Activated CD8-positive, alpha-beta memory T cell treated with anti-CD3 and anti-CD28 coated beads, Interleukin-2, amount 50 U/mL, for 24 hours (primary cell): Measurements from ENCODE around the gene PLEKHA7.
"Not testable (repeated sequence)": the region's sequence is repeated elsewhere in the genome, so short reads cannot be mapped to it uniquely, and the experiment has no call there.

Experiments
- DNase-seq: peaks from one replicate; pipeline ENCODE4 v3.0.0-alpha.2; 2020; ENCODE audit errors: extremely low read depth

Gene PLEKHA7

DNA sequence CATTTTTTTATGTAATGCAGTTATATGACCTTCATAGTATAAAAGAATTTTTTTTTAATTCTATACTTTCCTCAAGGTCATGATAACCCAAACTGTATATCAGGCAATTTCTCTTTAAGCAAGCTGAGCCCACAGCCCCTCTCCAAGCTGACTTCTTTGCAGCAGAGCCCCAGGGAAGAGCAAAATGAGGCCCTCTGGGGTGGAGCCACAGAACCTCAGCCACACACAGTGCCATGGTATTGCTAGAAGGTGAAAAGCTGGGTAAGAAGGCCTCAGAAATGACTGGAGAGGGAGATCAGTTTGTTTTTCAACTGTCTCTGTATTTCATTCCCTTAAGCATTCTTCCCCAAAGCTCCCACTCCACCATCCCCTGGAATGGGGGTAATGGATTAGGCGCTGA, 108.8 kb downstream of the PLEKHA7 start:
- DNase-seq = no peak

DNA sequence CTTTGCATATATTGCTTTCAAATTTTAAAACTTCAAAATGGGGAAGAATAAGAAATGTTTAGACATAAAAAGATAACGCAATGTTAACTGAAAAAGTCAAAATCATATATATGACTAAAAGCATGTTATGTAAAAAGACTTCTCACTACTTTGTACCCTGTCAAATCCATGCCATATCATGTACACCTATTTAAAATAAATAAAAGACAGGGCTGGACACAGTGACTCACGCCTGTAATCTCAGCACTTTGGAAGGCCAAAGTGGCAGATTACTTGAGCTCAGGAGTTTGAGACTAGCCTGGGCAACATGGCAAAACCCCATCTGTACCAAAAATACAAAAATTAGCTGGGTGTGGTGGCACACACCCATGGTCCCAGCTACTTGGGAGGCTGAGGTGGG, 109.5 kb downstream of the PLEKHA7 start:
- DNase-seq = not testable (repeated sequence)

DNA sequence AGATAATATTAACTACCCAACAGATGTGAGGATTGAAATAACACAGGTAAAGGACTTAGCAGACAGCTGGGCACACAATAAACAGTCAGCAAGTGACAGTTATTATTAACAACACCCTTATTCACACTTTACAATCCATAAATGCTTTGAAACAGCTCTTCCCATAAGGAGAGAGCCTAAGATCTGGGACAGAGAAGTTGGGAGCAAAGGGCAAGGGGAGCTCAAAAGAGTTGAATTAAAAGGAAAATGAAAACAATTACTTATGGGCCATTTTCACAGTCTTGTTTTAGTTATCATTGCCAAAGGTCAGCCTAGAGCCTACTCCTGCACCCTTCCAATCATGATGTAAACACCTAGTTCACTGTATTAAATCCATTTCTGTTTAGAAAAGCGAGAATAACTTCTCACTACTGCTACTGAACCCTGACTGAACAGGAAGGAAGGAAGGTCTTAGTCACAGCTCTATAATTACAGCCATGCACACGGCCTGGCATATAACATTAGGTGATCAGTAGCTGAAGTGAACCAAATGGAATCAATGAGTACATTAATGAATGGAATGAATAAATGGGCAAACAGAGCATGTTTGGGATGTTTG, 111.3 kb downstream of the PLEKHA7 start:
- no peak for DNase-seq

DNA sequence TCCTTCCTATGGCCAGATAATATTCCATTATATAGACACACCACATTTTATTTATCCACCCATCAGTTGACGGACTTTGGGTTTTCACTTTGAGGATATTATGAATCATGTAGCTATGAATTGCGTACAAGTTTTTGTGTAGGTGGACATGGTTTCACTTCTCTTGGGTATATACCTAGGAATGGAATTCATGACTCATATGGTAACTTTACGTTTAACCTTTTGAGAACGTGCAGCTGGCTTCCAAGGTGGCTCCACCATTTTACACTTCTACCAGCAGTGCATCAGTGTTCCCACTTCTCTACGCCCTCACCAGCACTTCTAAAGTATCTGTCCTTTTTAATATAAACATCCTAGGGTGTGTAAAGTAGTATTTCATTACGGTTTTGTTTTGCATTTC, 112.0 kb downstream of the PLEKHA7 start:
- no peak for DNase-seq

DNA sequence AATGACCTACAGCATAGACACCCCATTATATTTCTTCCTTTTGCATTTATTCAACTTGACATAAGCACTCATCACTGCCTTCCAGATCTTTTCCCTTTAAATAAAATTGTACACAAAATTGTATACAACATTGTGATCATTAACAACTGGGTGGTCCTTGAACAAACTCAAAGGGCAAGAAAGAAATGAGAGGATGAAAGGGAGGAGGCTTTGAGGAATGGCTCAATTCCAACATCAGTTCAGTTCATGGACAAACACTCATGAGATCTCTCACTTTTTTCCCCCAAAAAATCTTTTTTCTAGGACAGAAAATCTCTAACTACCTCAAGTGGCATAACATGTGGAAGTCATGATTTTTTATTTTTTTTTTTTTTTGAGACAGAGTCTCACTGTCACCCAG, 113.7 kb downstream of the PLEKHA7 start:
- no peak for DNase-seq

DNA sequence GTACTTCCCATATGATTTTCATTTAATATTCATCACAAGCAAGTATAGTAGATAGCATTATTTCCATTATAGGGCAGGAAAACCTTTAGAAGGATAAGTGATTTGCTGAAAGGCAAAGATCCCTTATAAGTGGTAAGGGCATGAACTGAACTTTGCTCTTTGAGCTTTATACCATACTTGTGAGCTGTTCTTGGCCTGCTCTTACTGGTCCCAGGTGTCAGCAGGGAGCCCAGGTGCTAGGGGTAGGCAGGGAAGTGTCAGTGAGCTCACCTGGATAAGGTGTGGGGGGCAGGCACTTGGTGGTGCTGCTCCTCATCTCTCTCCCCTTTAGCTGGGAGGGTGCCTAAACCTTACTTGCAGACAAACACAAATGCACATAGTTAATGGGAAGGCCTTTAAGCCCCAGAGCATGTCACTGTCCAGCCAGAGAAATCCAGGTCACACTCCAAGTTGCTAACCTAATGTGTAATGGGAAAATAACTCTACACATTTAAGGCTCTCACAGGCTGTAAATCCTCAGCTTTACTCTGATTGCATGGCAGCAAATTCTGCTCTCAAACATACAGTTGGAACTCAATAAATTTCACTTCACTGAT, 114.4 kb downstream of the PLEKHA7 start:
- no peak for DNase-seq

DNA sequence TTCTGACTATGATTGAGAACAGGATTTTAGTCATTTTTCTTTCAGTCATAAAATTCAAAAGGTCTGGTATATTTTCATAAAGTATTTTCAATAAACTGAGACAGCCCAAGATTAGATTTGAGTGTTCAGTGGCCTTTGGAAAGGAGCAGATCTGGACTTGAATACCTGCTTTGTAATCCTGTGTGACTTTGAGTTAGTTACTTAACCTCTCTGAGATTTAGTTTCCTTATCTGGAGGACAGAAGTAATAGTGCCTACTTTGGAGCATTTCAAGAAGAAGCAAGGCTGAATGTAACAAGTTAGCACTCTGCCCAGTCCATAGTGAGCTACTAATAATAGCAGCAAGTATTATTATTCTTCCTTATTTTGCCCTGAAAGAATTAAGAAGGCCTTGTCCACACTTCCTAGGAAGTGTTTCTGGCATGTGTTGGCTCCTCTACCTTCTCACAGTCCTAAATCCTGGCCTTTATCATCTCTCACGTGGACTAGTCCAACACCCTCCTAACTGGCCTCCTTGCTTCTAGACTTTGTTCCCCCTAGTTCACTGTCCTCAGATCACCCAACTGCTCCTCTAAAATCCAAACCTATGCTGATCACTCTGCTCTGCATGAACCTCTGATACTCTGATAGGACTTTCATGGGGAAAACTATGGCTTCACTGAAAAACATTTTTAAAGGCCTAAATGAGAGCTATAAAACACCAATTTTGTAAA, 115.8 kb downstream of the PLEKHA7 start:
- no peak for DNase-seq

DNA sequence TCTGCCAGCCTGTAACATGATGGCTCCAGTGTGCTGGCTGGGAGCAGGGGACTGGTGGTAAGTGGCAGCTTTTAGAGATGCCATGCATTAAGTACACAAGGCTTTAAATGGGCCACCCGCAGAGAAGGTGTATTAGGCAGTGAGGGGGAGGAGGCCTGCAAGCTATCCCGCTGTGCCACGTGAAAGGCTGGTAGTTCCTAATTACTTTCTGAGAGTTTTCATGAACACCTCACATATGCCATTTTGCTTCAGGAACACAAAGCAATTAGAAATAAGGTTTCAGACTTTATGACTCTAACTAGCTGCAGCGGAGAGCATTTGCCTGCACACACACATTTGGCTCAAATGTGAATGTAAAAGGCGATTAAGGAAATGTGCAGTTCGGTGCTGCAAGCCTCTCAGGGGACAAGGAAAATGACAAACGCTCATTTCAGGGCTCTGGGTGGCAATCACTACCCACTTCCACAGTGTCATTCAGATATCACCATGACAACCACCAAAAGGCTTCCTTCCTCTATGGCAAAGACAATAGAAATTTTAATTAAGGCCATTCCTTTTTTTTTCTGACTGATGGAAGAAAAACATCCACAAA, 116.6 kb downstream of the PLEKHA7 start:
- DNase-seq = no peak

DNA sequence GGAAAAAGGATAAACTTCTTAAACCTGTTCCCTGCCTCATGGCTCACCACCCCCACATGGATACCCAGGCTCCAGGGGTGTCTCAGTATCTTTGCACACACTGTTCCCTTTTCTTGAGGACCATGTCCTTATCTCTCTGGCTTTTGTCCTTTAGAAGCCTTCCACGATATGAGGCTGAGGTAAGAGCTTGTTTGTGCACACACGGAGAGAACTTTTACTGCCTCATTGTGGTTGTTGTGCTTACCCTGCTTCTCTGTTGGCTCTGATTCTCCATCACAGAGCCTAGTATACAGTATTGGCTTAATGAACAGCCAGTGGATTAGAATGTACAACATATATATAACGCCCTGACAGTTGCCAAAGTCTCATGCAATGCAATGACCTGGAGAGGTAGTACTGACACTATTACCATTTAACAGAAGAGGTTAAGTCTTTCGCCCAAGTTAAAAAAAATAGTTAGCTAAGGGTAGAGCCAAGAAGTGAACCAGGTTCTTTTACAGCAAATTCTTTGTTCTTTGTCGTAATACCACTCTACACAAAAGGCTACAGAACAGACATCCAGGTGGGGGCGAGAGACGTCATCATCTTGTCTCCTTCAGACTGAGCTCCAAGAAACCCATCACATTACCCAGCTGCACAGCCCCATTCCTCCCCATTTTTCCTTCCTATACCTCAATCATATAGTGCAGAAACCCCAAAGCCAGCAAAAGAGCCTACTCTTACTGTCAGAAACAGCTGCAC, 117.3 kb downstream of the PLEKHA7 start:
- no peak for DNase-seq

DNA sequence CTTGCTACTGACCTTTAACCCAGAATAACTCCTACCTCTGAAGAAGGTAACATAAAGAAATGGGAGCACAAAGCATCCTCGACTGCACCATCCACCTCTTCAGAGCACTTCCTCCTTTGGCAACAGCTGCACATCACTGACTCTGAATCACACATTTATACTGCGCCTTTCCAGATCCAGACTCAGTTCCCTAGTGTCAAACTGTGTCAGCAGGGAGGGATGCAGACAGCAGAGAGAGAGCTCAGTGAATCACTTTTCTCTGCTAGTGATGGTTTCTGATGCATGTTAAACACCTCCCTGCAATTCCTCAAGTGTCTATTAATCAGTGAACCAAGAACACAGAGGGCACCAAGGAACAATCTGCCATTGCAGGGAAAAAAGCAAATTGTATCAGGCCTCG, 118.9 kb downstream of the PLEKHA7 start:
- no peak for DNase-seq

DNA sequence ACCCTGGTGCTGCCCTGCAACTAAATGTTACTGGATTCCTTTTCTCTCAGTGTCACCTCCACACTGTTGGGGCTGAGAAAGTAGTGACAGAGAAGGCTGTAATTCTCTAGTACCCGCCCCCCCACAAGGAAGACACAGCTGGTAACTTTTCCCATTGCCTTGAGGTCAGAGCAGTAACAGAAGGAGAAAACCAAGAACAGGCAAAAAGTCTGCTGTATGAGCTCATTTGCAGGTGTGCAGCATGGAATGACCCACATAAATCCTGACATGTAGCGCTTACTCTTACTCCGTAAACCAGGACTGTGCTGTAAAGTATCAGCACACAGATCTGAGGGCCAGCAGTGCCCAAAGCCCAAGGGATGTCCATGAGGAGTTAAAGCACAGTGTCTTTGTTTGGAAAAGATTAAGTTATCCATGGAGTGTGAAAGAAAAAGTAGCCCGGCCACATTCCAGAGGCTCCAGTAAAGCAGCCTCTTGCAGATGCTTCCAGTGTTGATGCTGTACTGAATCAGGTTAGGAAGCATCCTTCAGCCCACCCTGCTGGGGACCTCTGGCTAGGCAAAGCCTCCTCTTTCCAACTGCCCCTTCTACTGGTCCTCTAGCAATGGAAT, 120.7 kb downstream of the PLEKHA7 start:
- DNase-seq = no peak

DNA sequence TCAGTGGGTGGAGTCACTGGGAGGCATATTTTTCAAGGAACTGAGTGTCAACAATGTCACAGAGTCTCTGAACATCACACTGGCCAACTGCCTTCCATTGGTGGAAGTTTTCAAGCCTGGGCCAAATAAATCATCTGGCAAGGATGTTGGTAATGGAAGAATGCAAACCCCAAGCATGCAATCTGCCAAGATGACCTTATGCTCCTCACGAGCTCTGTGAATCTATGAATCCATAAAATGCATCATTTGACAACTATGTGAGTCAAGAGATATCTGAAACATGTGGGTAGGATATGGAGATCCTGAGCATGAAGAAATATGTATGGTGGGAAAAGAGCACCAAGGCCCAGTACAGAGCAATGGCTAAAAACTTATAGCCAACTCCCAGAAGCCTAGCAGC, 122.2 kb downstream of the PLEKHA7 start:
- no peak for DNase-seq

DNA sequence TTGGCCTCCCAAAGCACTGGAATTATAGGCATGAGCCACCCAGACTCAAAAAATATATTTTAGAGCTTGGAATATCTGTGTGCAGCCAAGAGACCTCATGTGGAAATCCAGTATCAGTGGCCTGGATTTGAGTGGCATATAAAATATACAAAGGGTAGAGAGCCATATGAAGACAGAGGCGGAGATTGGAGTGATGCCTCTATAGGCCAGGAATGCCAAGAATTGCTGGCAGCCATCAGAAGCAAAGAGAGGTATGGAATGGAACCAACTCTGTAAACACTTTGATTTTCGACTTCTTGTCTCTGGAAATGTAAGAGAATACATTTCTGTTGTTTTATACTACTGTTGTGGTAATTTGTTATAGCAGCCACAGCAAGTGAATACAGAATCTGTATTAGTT, 123.0 kb downstream of the PLEKHA7 start:
- no peak for DNase-seq

DNA sequence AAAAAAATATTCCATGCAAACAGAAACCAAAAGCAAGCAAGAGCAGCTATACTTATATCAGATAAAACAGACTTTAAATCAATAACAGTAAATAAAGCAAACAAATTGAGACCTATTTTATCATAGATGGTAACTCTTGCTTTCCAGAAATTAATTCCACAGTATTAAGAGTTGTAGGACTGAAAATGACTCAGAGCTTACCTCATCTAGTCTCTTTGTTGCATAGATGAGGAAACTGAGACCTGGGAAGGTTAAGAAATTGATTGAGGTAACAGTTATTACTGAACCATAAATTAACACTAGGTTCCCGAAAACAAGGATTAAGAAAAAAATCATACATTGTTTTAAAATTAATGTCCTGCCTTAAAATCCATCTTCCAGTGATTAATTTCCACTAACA, 123.8 kb downstream of the PLEKHA7 start:
- no peak for DNase-seq

DNA sequence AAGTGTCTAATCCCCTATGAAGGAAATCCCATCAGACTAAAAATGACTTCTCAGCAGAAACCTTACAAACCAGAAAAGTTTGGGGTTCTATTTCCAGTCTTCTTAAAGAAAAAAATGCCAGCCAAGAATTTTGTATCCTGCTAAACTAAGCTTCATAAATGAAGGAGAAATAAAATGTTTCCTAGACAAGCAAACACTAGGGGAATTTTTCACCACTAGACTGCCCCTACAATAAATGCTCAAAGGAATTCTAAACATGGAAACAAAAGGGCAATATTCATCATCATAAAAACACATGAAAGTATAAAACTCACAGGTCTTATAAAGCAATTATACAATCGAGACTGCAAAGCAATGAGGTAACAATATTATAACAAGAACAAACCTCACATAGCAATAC, 124.3 kb downstream of the PLEKHA7 start:
- DNase-seq = no peak

DNA sequence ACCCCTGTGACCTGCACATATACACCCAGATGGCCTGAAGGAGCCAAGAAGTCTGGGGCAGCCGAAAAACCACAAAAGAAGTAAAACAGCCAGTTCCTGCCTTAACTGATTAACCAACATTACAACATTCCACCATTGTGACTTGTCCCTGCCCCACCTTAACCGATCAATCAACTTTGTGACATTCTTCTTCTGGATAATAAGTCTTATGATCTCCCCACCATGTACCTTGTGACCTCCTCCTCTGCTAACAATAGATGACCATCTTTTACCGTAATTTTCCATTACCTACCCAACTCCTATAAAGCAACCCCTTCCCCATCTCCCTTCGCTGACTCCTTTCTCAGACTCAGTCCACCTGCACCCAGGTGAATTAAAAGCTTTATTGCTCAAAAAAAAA, 125.2 kb downstream of the PLEKHA7 start:
- DNase-seq = not testable (repeated sequence)

DNA sequence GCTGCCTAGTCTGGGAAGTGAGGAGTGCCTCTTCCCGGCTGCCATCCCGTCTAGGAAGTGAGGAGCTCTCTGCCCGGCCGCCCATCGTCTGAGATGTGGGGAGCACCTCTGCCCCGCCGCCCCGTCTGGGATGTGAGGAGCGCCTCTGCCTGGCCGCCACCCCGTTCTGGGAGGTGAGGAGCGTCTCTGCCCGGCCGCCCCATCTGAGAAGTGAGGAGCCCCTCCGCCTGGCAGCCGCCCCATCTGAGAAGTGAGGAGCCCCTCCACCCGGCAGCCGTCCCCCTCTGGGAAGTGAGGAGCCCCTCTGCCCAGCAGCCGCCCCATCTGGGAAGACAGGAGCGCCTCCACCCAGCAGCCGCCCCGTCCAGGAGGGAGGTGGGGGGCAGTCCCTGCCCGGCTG, 126.3 kb downstream of the PLEKHA7 start:
- not testable (repeated sequence) for DNase-seq

DNA sequence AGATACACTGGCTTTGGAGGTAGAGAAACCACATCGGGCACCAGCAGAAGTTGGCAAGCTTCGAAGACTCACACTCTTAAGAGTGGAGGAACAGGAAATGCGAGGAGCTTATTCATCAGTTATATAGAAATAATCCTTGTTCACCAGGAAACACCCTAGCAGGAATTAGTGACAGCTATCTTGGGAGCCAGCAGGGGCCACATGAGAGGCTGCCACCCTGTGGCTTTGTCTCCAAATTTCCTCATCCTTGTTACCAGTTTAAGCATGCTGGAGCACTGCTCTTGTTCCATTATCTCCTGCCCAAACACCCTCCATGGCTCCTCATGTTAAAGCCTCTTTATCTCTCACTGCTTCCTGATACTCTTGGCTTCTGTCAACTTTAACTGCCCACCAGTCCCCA, 131.0 kb downstream of the PLEKHA7 start:
- DNase-seq = no peak

DNA sequence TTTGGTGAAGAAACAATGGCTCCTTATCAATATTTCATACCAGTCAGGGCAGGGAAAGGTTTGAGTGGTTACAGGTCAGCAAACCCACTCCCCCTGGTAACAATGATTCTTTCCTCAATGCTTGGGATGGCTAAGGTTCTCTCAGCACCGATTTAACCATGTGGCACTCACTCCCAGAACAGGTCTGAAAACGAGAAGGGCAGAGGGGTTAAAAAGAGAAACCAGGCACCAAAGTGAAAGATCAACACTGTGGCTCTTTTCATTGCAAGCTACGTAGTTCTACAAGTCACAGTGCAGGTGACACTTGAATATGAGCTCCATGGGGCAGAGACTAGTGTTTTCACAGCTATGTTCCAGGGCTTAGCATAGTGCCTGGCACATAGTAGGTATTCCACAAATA, 132.4 kb downstream of the PLEKHA7 start:
- no peak for DNase-seq

DNA sequence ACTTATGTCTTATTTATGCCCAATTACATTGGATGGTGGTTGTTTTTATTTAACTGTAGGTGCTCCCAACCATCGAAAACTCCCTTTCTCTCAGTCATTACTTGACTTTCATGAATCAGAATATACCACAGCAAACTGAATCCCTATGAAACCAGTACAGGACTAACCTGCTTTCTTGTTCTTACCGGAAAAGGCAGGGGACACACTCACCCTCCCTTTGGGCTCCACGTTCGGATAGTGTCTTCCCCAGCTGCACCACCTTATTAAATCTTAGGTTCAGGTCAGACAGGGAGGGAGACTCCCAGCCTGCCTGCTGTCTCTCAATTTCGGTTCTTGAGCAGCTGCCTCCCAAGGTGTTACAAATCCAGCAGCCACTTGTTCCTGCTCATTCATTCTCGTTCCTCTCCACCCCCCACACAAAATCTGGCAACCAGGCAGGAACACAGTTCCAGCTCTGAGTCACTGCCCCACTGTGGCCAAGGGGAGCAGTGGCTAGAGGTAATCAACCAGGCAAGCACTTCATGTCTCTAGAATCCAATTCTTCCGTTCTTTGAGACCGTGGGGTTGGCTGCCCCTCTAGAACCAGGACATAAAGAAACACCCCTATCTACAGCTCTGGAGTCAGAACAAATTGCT, 133.0 kb downstream of the PLEKHA7 start:
- no peak for DNase-seq

DNA sequence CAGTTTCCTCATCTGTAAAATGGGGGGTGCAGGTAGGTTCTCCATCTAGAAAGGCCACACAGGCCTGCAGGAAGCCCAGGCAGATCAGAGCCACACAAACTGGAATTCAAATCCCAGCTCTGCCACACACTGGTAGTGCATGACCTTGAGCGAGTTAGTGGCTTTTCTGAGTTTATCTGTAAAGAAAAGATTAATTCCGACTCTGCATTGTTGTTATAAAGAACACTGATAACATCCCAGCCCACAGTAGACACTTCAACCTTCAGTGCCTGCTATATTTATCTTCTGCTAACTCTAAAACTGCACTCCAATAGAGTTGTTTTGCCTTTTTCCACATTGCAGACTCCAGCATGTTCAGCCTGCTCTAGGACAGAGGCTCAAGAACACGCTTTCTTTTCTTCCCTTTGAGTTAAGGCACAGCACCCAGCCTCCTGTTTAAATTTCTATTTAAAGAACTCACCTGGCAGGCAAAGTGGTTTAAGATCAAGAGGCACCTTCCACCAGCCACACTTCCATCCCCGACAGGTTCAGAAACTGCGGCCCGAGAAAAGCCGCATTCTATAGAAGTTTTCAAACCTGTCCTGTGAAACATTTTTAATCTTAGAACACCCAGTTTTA, 133.9 kb downstream of the PLEKHA7 start:
- no peak for DNase-seq
